Activated CD8-positive, alpha-beta T cell treated with anti-CD3 and anti-CD28 coated beads for 36 hours (primary cell): ENCODE results near the gene GET4. TPM values are rescaled to one million over a fixed set of nuclear protein-coding genes. Genes with fewer than 3 reads are reported as not detected.

Experiments
- ATAC-seq: fragments of 200-7000 bp; cut with Tn5 transposase; one replicate; pipeline ENCODE4 v1.10.0; 2021; ENCODE audit warnings: mild to moderate bottlenecking, moderate library complexity
- CTCF ChIA-PET: fragments of 350-600 bp; sonication (Branson Sonifier 250); formaldehyde crosslinking; loops from one replicate; lab custom pipeline; 2021; ENCODE audit warnings: antibody characterized with exemption; lab: Charles Lee
- POLR2A ChIA-PET: fragments of 350-600 bp; sonication (Branson Sonifier 250); formaldehyde crosslinking; loops from one replicate; lab custom pipeline; 2021; ENCODE audit warnings: antibody characterized with exemption; lab: Charles Lee
- DNase-seq: peaks from one replicate; pipeline ENCODE4 v3.0.0-alpha.2; 2020
- H3K27ac Mint-ChIP-seq: one replicate; pipeline ENCODE4 v1.8.0; 2021; ENCODE audit warnings: mild to moderate bottlenecking, mixed read lengths
- H3K27me3 Mint-ChIP-seq: one replicate; pipeline ENCODE4 v1.8.0; 2021; ENCODE audit warnings: mixed read lengths
- H3K36me3 Mint-ChIP-seq: one replicate; pipeline ENCODE4 v1.8.0; 2021; ENCODE audit warnings: low read depth, mixed read lengths
- H3K4me1 Mint-ChIP-seq: one replicate; pipeline ENCODE4 v1.8.0; 2021; ENCODE audit warnings: low read depth, mixed read lengths
- H3K4me3 Mint-ChIP-seq: one replicate; pipeline ENCODE4 v1.8.0; 2021; ENCODE audit warnings: mild to moderate bottlenecking, moderate library complexity, mixed read lengths
- H3K9me3 Mint-ChIP-seq: one replicate; pipeline ENCODE4 v1.8.0; 2021; ENCODE audit warnings: mixed read lengths
- intact Hi-C: fragments of 100-400 bp; cut with micrococcal nuclease; formaldehyde crosslinking; loops from one replicate; pipeline ENCODE4 v1.10.0; 2022
- total RNA-seq, 2 experiments: library from RNA; stranded (reverse); gene quantifications; one replicate each; pipeline ENCODE4 v1.2.3, GENCODE V29; 2021
- TF ChIP-seq, protein P1 (sequence below): fragments of 200-600 bp; IDR thresholded peaks from one replicate; pipeline ENCODE4 v1.8.0; 2022; ENCODE audit warnings: antibody characterized with exemption, mild to moderate bottlenecking

GET4 gene
- total RNA-seq, 2 experiments from 2014 or later, result 20.6 to 31.9 TPM

DNA sequence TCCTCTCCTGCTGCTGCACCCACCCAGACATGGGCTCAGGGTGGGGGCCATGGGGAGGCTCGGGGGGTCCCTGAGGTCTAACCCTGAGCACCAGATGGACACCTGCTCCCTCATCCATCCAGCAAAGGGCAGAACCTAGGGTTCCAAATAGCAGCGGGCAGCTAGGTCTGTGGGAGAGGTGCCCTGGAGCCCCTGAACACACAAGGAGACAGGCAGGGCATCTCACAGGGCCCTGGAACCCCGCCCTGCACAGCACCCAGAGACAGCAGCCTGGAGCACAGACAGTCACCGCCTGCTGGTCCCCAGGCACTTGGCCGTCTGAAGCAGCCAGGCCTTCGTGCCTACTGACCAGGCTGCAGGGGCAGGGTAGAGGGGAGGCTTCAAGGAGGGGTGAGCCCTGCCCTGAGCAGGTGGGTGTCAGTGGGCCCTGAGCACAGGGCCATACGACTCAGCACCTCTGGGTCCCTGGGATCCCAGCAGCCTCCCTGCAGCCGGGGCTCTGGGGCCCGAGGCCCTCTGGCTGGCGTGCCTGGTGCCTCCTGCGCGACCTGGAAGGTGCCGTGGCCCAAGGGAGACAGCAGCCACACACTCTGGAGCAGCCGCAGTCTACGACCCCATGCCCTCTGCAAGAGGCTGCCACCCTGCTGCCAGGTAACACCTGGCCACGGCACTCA is 38.3 kb downstream of the GET4 start:
- DNase-seq, result no peak
- H3K27ac Mint-ChIP-seq, result no peak overlapping the region
- ChIA-PET CTCF (no interaction called here), POLR2A (interaction anchor here (1.0 kb wide), 1 partner anchor 11 kb away, joined by 3 read pairs; no protein-coding TSS in a partner anchor)
- H3K4me1 Mint-ChIP-seq, result peaks cover 18% of the 10 kb centered on the region
- H3K27me3 Mint-ChIP-seq, result no peaks in the 10 kb centered on the region
- intact Hi-C loops, result loop anchor here (5.0 kb wide), 1 partner anchor 33 kb away; no protein-coding TSS in a partner anchor
- no peak for ATAC-seq
- H3K36me3 Mint-ChIP-seq, result peaks cover 8% of the 10 kb centered on the region
- H3K4me3 Mint-ChIP-seq, result no peak overlapping the region
- TF ChIP-seq, protein P1, sequence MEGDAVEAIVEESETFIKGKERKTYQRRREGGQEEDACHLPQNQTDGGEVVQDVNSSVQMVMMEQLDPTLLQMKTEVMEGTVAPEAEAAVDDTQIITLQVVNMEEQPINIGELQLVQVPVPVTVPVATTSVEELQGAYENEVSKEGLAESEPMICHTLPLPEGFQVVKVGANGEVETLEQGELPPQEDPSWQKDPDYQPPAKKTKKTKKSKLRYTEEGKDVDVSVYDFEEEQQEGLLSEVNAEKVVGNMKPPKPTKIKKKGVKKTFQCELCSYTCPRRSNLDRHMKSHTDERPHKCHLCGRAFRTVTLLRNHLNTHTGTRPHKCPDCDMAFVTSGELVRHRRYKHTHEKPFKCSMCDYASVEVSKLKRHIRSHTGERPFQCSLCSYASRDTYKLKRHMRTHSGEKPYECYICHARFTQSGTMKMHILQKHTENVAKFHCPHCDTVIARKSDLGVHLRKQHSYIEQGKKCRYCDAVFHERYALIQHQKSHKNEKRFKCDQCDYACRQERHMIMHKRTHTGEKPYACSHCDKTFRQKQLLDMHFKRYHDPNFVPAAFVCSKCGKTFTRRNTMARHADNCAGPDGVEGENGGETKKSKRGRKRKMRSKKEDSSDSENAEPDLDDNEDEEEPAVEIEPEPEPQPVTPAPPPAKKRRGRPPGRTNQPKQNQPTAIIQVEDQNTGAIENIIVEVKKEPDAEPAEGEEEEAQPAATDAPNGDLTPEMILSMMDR, result no peak
- no peaks in the 10 kb centered on the region for H3K9me3 Mint-ChIP-seq

DNA sequence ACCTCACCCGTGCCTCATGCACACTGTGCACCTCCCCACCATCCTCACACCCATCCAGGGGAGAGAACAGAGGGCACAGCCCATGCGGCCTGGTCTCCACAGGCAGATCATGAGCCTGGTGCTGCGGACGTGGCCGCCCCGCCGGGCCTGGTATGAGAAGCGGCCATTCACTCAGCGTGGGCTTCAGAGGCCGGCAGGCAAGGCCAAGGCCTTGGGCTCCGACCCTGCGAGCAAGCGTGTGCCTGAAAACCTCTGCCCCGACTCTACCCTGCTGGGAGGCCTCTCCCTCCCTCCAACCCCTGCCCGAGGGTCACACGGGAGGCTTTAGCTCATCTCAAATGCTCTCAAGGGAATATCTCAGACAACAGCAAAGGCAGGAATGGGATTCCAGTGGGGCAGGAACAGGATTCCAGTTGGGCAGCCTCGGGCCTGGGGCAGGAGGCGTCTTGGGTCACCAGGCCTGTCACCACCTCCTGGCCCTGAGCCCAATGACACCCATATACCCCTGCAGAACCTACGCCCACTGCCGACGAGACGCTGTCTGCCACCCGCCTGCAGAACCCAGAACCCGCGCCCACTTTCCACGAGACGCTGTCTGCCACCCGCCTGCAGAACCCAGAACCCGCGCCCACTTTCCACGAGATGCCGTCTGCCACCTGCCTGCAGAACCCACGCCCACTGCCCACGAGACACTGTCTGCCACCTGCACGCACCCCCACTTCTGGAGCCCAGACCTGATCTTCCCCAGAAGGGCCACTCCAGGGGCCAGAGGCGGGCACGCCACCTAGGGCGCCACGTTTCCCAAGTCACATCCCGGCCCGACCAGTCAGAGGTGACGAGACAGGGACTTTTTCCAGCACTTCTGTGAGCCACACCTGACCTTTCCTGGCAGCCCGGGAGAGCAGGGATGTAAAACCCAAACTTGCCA is 39.2 kb downstream of the GET4 start:
- POLR2A ChIA-PET, result interaction anchor here (1.0 kb wide), 1 partner anchor 10 kb away, joined by 3 read pairs; no protein-coding TSS in a partner anchor
- H3K36me3 Mint-ChIP-seq, result peaks cover 2% of the 10 kb centered on the region
- intact Hi-C loops, result no loop called here

DNA sequence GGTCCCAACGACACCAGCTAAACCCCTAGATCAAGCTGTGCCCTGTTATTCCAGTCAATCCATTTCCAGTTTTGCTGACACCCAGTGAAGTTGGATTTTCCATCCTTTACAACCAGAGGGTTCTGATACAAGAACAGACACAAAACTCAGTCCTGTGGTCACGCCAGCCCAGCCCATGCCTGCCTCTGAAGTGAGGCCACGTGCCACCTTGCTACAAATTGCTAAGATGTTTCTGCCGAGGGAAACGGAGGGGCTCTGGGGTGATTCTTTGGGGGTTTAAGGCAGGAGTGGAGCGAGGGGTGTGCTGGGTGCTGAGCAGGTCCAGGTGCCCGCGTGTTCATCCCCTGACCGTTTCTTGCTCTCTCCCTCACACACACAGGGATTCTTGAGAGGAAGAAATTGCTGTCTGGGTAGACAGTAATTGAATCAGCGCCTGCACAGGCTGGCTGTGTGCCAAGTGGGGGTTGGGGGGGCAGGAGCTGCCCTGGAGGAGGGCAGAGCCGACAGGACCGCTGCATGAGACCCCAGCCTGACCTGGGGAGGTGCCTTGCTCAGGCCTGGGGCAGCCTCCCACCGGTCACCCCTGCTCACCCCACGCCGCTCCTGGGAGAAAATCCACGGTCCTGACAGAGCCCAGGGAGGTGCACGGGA is 40.1 kb downstream of the GET4 start:
- ChIA-PET POLR2A (no interaction called here), CTCF (no interaction called here)
- Mint-ChIP-seq H3K9me3 (no peaks in the 10 kb centered on the region), H3K4me3 (no peak overlapping the region), H3K36me3 (peaks cover 2% of the 10 kb centered on the region), H3K4me1 (peaks cover 20% of the 10 kb centered on the region), H3K27ac (no peak overlapping the region), H3K27me3 (no peaks in the 10 kb centered on the region)
- ATAC-seq, result no peak
- TF ChIP-seq, protein P1, result no peak
- intact Hi-C loops, result no loop called here
- no peak for DNase-seq

More for the DNA sequence above, 39.2 kb downstream of the GET4 start:
- H3K9me3 Mint-ChIP-seq, result no peaks in the 10 kb centered on the region
- H3K27ac Mint-ChIP-seq, result peak overlapping the region; percentile 16
- TF ChIP-seq, protein P1, result no peak
- H3K4me3 Mint-ChIP-seq, result no peak overlapping the region
- H3K4me1 Mint-ChIP-seq, result peaks cover 12% of the 10 kb centered on the region
- ATAC-seq, result no peak
- H3K27me3 Mint-ChIP-seq, result no peaks in the 10 kb centered on the region
- DNase-seq, result no peak
- CTCF ChIA-PET, result no interaction called here

DNA sequence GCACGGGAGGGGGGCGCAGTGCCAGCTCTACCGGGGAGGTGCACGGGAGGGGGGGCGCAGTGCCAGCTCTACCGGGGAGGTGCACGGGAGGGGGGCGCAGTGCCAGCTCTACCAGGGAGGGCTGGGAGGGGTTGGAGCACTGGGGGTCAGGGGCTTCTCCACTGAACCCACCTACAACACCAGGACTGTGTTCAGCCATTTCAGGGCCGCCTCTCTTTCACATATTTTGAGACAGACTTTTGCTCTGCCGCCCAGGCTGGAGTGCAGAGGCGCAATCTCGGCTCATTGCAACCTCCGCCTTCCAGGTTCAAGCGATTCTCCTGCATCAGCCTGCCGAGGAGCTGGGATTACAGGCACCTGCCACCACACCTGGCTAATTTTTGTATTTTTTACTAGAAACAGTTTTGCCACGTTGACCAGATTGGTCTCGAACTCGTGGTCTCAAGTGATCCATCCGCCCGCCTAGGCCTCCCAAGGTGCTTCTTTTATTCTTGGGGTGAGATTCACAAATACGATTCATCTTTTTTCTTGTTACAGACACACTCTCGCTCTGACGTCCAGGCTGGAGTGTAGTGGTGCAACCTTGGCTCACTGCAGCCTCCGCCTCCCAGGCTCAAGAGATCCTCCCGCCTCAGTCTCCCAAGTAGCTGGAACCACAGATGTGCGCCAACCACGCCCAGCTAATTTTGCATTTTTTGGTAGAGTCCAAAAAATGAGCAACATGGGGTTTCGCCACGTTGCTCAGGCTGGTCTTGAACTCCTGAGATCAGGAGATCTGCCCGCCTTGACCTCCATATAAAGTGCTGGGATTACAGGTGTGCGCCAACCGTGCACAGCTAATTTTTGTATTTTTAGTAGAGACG is 41.1 kb downstream of the GET4 start:
- CTCF ChIA-PET, result interaction anchor here (1.0 kb wide), 1 partner anchor 50 kb away, joined by 3 read pairs; no protein-coding TSS in a partner anchor
- peaks cover 27% of the 10 kb centered on the region for H3K4me1 Mint-ChIP-seq
- no peak overlapping the region for H3K4me3 Mint-ChIP-seq
- H3K27ac Mint-ChIP-seq, result no peak overlapping the region
- intact Hi-C loops, result no loop called here
- no peak for DNase-seq
- TF ChIP-seq, protein P1, result no peak
- POLR2A ChIA-PET, result interaction anchor here (0.8 kb wide), 1 partner anchor 18 kb away, joined by 3 read pairs; no protein-coding TSS in a partner anchor
- peaks cover 2% of the 10 kb centered on the region for H3K36me3 Mint-ChIP-seq
- no peaks in the 10 kb centered on the region for H3K9me3 Mint-ChIP-seq
- no peaks in the 10 kb centered on the region for H3K27me3 Mint-ChIP-seq
- no peak for ATAC-seq
